ENCODE results near the gene VEZF1.

The VEZF1 gene

GRCh38 chr17:57930239-57930638, 57.8 kb downstream of the VEZF1 start:
- Histone ChIP-seq H3K27ac (no peak overlapping the region), H3K36me3 (ENCODE audit: control insufficient read depth, insufficient read depth, low read length) (no peaks in the 10 kb centered on the region), H2AFZ (no peak overlapping the region), H3K27me3 (ENCODE audit: control insufficient read depth, insufficient read depth, low read length) (no peaks in the 10 kb centered on the region), H3K4me3 (ENCODE audit: low read depth, low read length) (no peak overlapping the region), H3K9me3 (ENCODE audit: control insufficient read depth, low read length) (no peaks in the 10 kb centered on the region), H3K79me2 (peaks cover 14% of the 10 kb centered on the region), H3K4me1 (no peaks in the 10 kb centered on the region), H3K9ac (no peak overlapping the region), H3K4me2 (ENCODE audit: low read length) (no peak overlapping the region)
- TF ChIP-seq, protein P1, sequence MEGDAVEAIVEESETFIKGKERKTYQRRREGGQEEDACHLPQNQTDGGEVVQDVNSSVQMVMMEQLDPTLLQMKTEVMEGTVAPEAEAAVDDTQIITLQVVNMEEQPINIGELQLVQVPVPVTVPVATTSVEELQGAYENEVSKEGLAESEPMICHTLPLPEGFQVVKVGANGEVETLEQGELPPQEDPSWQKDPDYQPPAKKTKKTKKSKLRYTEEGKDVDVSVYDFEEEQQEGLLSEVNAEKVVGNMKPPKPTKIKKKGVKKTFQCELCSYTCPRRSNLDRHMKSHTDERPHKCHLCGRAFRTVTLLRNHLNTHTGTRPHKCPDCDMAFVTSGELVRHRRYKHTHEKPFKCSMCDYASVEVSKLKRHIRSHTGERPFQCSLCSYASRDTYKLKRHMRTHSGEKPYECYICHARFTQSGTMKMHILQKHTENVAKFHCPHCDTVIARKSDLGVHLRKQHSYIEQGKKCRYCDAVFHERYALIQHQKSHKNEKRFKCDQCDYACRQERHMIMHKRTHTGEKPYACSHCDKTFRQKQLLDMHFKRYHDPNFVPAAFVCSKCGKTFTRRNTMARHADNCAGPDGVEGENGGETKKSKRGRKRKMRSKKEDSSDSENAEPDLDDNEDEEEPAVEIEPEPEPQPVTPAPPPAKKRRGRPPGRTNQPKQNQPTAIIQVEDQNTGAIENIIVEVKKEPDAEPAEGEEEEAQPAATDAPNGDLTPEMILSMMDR (IDR thresholded peaks at IDR 0.05) = no peak

GRCh38 chr17:57929386-57929785, 58.7 kb downstream of the VEZF1 start:
- Histone ChIP-seq H2AFZ (no peak overlapping the region), H3K9me3 (ENCODE audit: control insufficient read depth, low read length) (no peaks in the 10 kb centered on the region), H3K9ac (no peak overlapping the region), H3K27me3 (ENCODE audit: control insufficient read depth, insufficient read depth, low read length) (no peaks in the 10 kb centered on the region), H3K4me3 (ENCODE audit: low read depth, low read length) (no peak overlapping the region), H3K4me2 (ENCODE audit: low read length) (no peak overlapping the region), H3K4me1 (no peaks in the 10 kb centered on the region), H3K36me3 (ENCODE audit: control insufficient read depth, insufficient read depth, low read length) (no peaks in the 10 kb centered on the region), H3K79me2 (peaks cover 14% of the 10 kb centered on the region), H3K27ac (no peak overlapping the region)
- TF ChIP-seq, protein P1 (IDR thresholded peaks at IDR 0.05) = no peak

- Histone ChIP-seq H3K9ac (no peak overlapping the region), H2AFZ (no peak overlapping the region), H3K9me3 (ENCODE audit: control insufficient read depth, low read length) (no peaks in the 10 kb centered on the region), H3K27me3 (ENCODE audit: control insufficient read depth, insufficient read depth, low read length) (no peaks in the 10 kb centered on the region), H3K27ac (no peak overlapping the region), H3K4me1 (no peaks in the 10 kb centered on the region), H3K79me2 (peaks cover 14% of the 10 kb centered on the region), H3K4me2 (ENCODE audit: low read length) (no peak overlapping the region), H3K36me3 (ENCODE audit: control insufficient read depth, insufficient read depth, low read length) (no peaks in the 10 kb centered on the region), H3K4me3 (ENCODE audit: low read depth, low read length) (no peak overlapping the region)
- TF ChIP-seq, protein P1 (IDR thresholded peaks at IDR 0.05) = no peak
Observed at GRCh38 chr17:57928928-57929327, 59.1 kb downstream of the VEZF1 start.

GRCh38 chr17:57927048-57927723, 60.9 kb downstream of the VEZF1 start:
- TF ChIP-seq, protein P1 (IDR thresholded peaks at IDR 0.05) = no peak
- Histone ChIP-seq H3K79me2 (peaks cover 14% of the 10 kb centered on the region), H3K27me3 (ENCODE audit: control insufficient read depth, insufficient read depth, low read length) (no peaks in the 10 kb centered on the region), H3K4me2 (ENCODE audit: low read length) (no peak overlapping the region), H3K4me1 (no peaks in the 10 kb centered on the region), H2AFZ (no peak overlapping the region), H3K36me3 (ENCODE audit: control insufficient read depth, insufficient read depth, low read length) (no peaks in the 10 kb centered on the region), H3K4me3 (ENCODE audit: low read depth, low read length) (no peak overlapping the region), H3K9ac (no peak overlapping the region), H3K9me3 (ENCODE audit: control insufficient read depth, low read length) (no peaks in the 10 kb centered on the region), H3K27ac (no peak overlapping the region)

DNA sequence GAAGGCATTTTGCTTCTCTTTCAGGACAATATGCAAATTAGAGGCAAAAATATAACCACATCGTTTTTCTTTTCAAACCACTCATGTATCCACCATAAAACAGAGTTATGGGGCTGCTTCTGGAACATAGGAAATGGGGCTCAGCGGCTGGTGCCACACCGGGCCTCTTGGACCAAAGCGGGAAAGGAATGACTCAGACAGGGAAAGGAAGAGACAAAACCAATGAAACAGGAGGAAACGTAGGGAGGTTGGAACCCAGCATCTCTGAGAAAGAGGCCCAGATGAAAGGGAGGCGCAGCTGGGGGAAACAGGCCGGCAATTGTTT, 61.4 kb downstream of the VEZF1 start:
- H3K9ac ChIP-seq = no peak overlapping the region
- H3K4me2 ChIP-seq (ENCODE audit: low read length) = no peak overlapping the region
- H3K27ac ChIP-seq = no peak overlapping the region
- no peaks in the 10 kb centered on the region for H3K27me3 ChIP-seq (ENCODE audit: control insufficient read depth, insufficient read depth, low read length)
- TF ChIP-seq, protein P1 (IDR thresholded peaks at IDR 0.05) = no peak
- peaks cover 14% of the 10 kb centered on the region for H3K79me2 ChIP-seq
- H3K4me3 ChIP-seq (ENCODE audit: low read depth, low read length) = no peak overlapping the region
- no peak overlapping the region for H2AFZ ChIP-seq
- no peaks in the 10 kb centered on the region for H3K9me3 ChIP-seq (ENCODE audit: control insufficient read depth, low read length)
- no peaks in the 10 kb centered on the region for H3K4me1 ChIP-seq
- no peaks in the 10 kb centered on the region for H3K36me3 ChIP-seq (ENCODE audit: control insufficient read depth, insufficient read depth, low read length)
